Measurements from ENCODE around the gene DISP3. TPM values are rescaled to one million over a fixed set of nuclear protein-coding genes. Genes with fewer than 3 reads are reported as not detected.

DISP3 gene
- total and polyA plus RNA-seq, 3 donors from 2014 or later, result 6.8 to 8.8 (median 7.3) TPM

- Histone ChIP-seq H3K27me3 (no peaks in the 10 kb centered on the region), H3K4me3 (no peak overlapping the region)
Observed at GRCh38 chr1:11536573-11537379, 57.8 kb downstream of the DISP3 start.

GRCh38 chr1:11537380-11537764 is 58.4 kb downstream of the DISP3 start:
- no peaks in the 10 kb centered on the region for H3K36me3 ChIP-seq (ENCODE audit: low read depth, missing control alignments)
- H3K9me3 ChIP-seq, result no peaks in the 10 kb centered on the region
- intact Hi-C loops (cut with DNase I; ENCODE audit: low total_unique reads), result no loop called here
- 70 to 73% methylated on average over 9 of the region's 9 CpGs for WGBS, 2 donors
- no peak overlapping the region for H3K27ac ChIP-seq
- no peaks in the 10 kb centered on the region for H3K4me1 ChIP-seq
- H3K27me3 ChIP-seq, result no peaks in the 10 kb centered on the region
- DNase-seq, result no peak
- H3K4me3 ChIP-seq, result no peak overlapping the region
- TF ChIP-seq POLR2A (IDR thresholded peaks at IDR 0.05), result no peak
- no peak for TF ChIP-seq CTCF (IDR thresholded peaks at IDR 0.05)

More at GRCh38 chr1:11536573-11537379, 57.8 kb downstream of the DISP3 start:
- 72 to 86% methylated on average over 2 to 23 of the region's 26 CpGs for WGBS, 2 donors
- DNase-seq, result no peak
- H3K9me3 ChIP-seq, result no peaks in the 10 kb centered on the region
- intact Hi-C loops (cut with DNase I; ENCODE audit: low total_unique reads), result no loop called here
- no peaks in the 10 kb centered on the region for H3K36me3 ChIP-seq (ENCODE audit: low read depth, missing control alignments)
- H3K4me1 ChIP-seq, result no peaks in the 10 kb centered on the region
- no peak overlapping the region for H3K27ac ChIP-seq
- TF ChIP-seq CTCF (IDR thresholded peaks at IDR 0.05), result no peak
- TF ChIP-seq POLR2A (IDR thresholded peaks at IDR 0.05), result no peak

- intact Hi-C loops (cut with DNase I; ENCODE audit: low total_unique reads), result no loop called here
- no peak for DNase-seq
- Histone ChIP-seq H3K27ac (no peak overlapping the region), H3K27me3 (no peaks in the 10 kb centered on the region), H3K4me1 (no peaks in the 10 kb centered on the region), H3K36me3 (ENCODE audit: low read depth, missing control alignments) (no peaks in the 10 kb centered on the region), H3K4me3 (no peak overlapping the region), H3K9me3 (no peaks in the 10 kb centered on the region)
- 91 to 92% methylated on average over 12 to 14 of the region's 14 CpGs for WGBS, 2 donors
- TF ChIP-seq POLR2A (IDR thresholded peaks at IDR 0.05) (no peak), CTCF (IDR thresholded peaks at IDR 0.05) (no peak)
Observed at GRCh38 chr1:11537854-11538591, 59.1 kb downstream of the DISP3 start.

DNA sequence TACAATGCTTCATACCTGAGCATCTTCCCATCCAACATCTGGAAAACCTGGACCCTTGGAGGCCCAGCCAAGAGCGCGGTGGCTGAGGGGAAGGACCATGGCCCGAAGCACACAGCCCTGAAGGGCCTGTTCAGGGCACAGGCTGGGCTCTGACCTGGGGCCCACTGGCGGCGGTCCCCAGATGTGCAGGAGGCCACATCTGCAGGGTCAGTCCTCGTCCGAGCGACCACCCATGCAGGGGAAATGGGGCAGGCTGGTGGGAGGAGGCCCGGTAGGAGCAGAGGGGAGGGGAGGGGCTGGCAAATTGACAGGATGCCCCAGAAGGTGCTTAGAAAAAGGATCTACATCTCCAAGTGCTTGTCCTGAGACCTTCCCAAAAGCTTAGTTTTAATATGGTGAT is 59.9 kb downstream of the DISP3 start:
- Histone ChIP-seq H3K27me3 (no peaks in the 10 kb centered on the region), H3K4me3 (no peak overlapping the region), H3K27ac (no peak overlapping the region), H3K36me3 (ENCODE audit: low read depth, missing control alignments) (no peaks in the 10 kb centered on the region), H3K4me1 (no peaks in the 10 kb centered on the region), H3K9me3 (no peaks in the 10 kb centered on the region)
- WGBS, 2 donors, result 65 to 73% methylated on average over 9 of the region's 9 CpGs
- TF ChIP-seq CTCF (IDR thresholded peaks at IDR 0.05), result no peak
- TF ChIP-seq POLR2A (IDR thresholded peaks at IDR 0.05), result no peak
- no peak for DNase-seq
- intact Hi-C loops (cut with DNase I; ENCODE audit: low total_unique reads), result no loop called here
